ENCODE measurements around the gene NKD1. TPM values are rescaled to one million over a fixed set of nuclear protein-coding genes. Genes with fewer than 3 reads are reported as not detected.

Gene NKD1
- total and polyA plus RNA-seq, 2 donors (not counting 1 experiment from before 2014, with no cell fraction given) = 0.16 to 1.9 TPM

GRCh38 chr16:50609471-50609870, 61.3 kb downstream of the NKD1 start:
- CTCF ChIA-PET = no interaction called here

More at GRCh38 chr16:50609471-50609870, 61.3 kb downstream of the NKD1 start:
- intact Hi-C loops (cut with micrococcal nuclease) = no loop called here
- WGBS (ENCODE audit: insufficient coverage) = 83% methylated on average over 4 of the region's 5 CpGs
- Mint-ChIP-seq H3K9me3 (ENCODE audit: insufficient read depth) (no peaks in the 10 kb centered on the region), H3K27ac (no peak overlapping the region), H3K4me3 (no peak overlapping the region), H3K4me1 (no peaks in the 10 kb centered on the region), H3K27me3 (peaks cover 9% of the 10 kb centered on the region)
- no peaks in the 10 kb centered on the region for H3K27me3 ChIP-seq (replicated peaks in 1 of 4; ENCODE audit: control extremely low read depth in 1 of 4, control insufficient read depth in 3 of 4, insufficient read depth in 4 of 4, low read length in 3 of 4)
- H3K27ac ChIP-seq (ENCODE audit: low read length in 2 of 2) = no peak overlapping the region
- TF ChIP-seq CTCF (IDR thresholded peaks at IDR 0.05) (no peak), EZH2 (IDR thresholded peaks at IDR 0.05; ENCODE audit: borderline replicate concordance, insufficient read depth, low read depth, low read length, poor library complexity, severe bottlenecking) (no peak)
- no peaks in the 10 kb centered on the region for H3K9me3 ChIP-seq (ENCODE audit: control extremely low read depth in 1 of 3, control insufficient read depth in 2 of 3, insufficient read depth in 1 of 3, low read length in 2 of 3)
- POLR2A ChIA-PET = no interaction called here
- no peaks in the 10 kb centered on the region for H3K79me2 ChIP-seq (ENCODE audit: control insufficient read depth, insufficient read depth, low read length)
- H4K20me1 ChIP-seq (ENCODE audit: control insufficient read depth, insufficient read depth, low read length, poor library complexity, severe bottlenecking) = no peaks in the 10 kb centered on the region
- DNase-seq (no peak), ATAC-seq (ENCODE audit: low read depth) (no peak)
- no peak overlapping the region for H2AFZ ChIP-seq (ENCODE audit: insufficient read depth, low read depth, low read length, poor library complexity, severe bottlenecking)
- no peak overlapping the region for H3K4me2 ChIP-seq (replicated peaks; ENCODE audit: low read depth, low read length, poor library complexity, severe bottlenecking)
- H3K9ac ChIP-seq (ENCODE audit: low read length) = no peak overlapping the region
- no peak overlapping the region for H3K4me3 ChIP-seq (ENCODE audit: control extremely low read depth in 1 of 5, extremely low read depth in 1 of 5, insufficient read depth in 1 of 5, low read depth in 2 of 5, low read length in 4 of 5)
- H3K36me3 ChIP-seq (replicated peaks in 1 of 2; ENCODE audit: control extremely low read depth in 1 of 2, control insufficient read depth in 1 of 2, extremely low read depth in 1 of 2, insufficient read depth in 2 of 2, low read length in 1 of 2) = no peaks in the 10 kb centered on the region
- H3K4me1 ChIP-seq (ENCODE audit: control insufficient read depth in 2 of 2, insufficient read depth in 2 of 2, low read length in 2 of 2) = no peaks in the 10 kb centered on the region
